GM10847 (cell line): ENCODE results near the gene KLF4.

Experiments
- POLR2A ChIP-seq: IDR thresholded peaks from 2 replicates; pipeline ENCODE4 v1.6.1; 2011; ENCODE audit not compliant: insufficient read length; ENCODE audit errors: extremely low read depth

The KLF4 gene

GRCh38 chr9:107439991-107440456 lies 49.5 kb downstream of the KLF4 start:
- no peak for TF ChIP-seq POLR2A

- no peak for TF ChIP-seq POLR2A
Observed at GRCh38 chr9:107438211-107439031, 51.1 kb downstream of the KLF4 start.

- TF ChIP-seq POLR2A, result no peak
Observed at GRCh38 chr9:107437716-107438115, 51.9 kb downstream of the KLF4 start.

GRCh38 chr9:107435415-107435814 lies 54.2 kb downstream of the KLF4 start:
- TF ChIP-seq POLR2A, result no peak
